ENCODE measurements around the gene SOX6. TPM values are rescaled to one million over a fixed set of nuclear protein-coding genes. Genes with fewer than 3 reads are reported as not detected.
"Not testable (repeated sequence)": the region's sequence is repeated elsewhere in the genome, so short reads cannot be mapped to it uniquely, and the experiment has no call there.

Gene SOX6
- total RNA-seq, 1 donor from 2014 or later = 53.7 TPM

GRCh38 chr11:16036218-16036617, 320.1 kb downstream of the SOX6 start:
- no peak for ATAC-seq
- intact Hi-C loops (cut with DNase I) = no loop called here
- DNase-seq (ENCODE audit: low spot score) = no peak

DNA sequence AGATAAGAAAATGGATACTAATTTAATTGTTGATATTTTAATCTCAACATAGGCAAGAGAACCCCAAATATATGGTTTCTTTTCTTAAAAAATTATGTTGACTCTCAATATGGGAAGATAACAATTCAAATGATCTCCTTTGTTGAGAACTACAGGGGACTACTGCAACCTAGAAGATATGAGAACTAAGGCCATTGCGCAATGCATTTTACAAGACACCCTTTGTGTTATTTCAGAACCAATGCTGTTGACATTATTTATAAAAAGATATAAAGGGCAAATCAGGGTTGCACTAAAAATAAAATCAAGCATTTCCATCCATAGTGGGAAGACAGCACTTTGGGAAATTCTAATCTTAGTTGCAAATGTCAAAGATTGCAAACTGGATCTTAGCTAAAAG, 322.3 kb downstream of the SOX6 start:
- intact Hi-C loops (cut with DNase I) = no loop called here
- DNase-seq (ENCODE audit: low spot score) (no peak), ATAC-seq (peak; percentile 55)

- DNase-seq (ENCODE audit: low spot score) (no peak), ATAC-seq (no peak)
- intact Hi-C loops (cut with DNase I) = no loop called here
Observed at GRCh38 chr11:16032974-16033373, 323.4 kb downstream of the SOX6 start.

DNA sequence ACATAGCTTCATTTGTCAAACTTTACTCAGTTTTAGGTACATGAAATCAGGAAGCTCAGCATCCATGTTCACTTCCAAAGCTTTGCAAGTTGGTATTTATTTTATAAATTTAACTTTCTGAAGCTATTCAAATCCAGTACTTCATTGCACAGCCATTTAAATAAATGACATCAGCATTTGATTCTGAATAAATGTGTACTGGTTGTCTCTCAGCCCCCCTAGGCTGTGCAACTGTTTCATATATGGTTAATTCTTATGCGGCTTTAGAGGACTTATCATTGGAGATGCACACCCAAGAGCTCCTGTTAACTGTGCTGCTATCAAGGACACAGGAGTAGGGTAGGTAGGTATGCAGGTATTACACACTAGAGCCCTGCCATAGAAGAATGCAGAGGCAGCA, 325.1 kb downstream of the SOX6 start:
- ATAC-seq (no peak), DNase-seq (ENCODE audit: low spot score) (no peak)
- intact Hi-C loops (cut with DNase I) = no loop called here

- ATAC-seq (no peak), DNase-seq (ENCODE audit: low spot score) (no peak)
- intact Hi-C loops (cut with DNase I) = no loop called here
Observed at GRCh38 chr11:16030664-16031063, 325.7 kb downstream of the SOX6 start.

- intact Hi-C loops (cut with DNase I); DNase-seq (ENCODE audit: low spot score); ATAC-seq: not testable (repeated sequence)
Observed at GRCh38 chr11:16029151-16029550, 327.2 kb downstream of the SOX6 start.

DNA sequence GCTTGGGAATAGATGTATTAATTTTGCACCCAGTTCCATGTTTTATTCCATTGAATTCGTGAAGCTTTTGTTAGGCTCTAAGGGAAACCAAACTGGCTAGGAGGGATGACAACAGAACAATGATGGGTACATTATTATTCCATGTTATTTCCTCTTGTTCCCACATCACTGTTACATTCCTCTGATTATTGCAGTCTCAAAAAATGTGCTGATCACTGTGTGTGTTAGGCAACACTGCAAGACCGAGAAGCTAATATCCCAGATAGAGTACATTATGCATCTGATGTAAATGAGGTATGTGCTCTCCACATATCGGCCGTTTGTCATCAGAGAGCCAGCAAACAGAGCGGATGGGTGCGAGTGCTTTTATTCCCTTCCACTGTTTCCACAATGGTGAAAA, 327.9 kb downstream of the SOX6 start:
- DNase-seq (ENCODE audit: low spot score) = no peak
- intact Hi-C loops (cut with DNase I) = no loop called here
- ATAC-seq = no peak

DNA sequence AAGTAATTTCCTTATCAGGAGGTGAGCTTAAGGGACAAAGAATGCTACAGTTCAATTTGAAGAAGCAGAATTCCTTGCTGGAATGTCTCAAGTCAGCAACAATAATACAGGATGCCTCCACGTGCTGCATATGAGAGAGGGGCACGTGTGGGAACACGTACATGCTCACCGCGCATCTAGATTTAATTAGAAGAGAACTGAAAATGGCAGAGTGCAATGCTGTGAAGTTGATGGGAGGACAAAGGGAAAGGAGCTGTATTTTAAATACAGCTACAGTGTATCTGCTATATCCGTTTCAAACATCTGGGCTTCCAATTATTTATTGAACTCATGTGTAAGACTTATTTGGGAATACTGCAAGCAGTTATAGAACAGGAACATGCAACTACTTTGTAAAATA, 328.7 kb downstream of the SOX6 start:
- intact Hi-C loops (cut with DNase I) = no loop called here
- ATAC-seq = no peak

GRCh38 chr11:16026849-16027248, 329.5 kb downstream of the SOX6 start:
- intact Hi-C loops (cut with DNase I) = no loop called here
- ATAC-seq (no peak), DNase-seq (ENCODE audit: low spot score) (no peak)

More for the DNA sequence above, 328.7 kb downstream of the SOX6 start:
- DNase-seq (ENCODE audit: low spot score) = no peak

DNA sequence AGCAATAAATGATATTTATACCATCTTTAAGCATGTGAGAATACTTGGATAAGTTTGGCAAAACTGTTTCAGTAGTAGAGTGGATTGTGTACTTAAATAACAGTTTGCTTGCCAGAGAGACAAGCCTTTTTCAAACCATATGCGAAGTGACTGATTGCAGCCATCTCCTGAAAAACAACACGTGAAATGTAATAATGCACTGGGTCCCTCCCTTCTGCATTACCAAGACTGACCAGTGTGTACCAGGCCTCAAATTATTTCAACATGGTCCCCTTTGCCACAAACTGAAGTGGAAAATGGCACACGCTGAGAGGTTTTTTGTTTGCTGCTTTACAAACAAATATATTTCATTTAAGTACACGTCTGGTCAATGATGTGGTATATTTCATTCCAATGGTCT, 337.4 kb downstream of the SOX6 start:
- ATAC-seq = no peak
- DNase-seq (ENCODE audit: low spot score) = no peak
- intact Hi-C loops (cut with DNase I) = no loop called here

GRCh38 chr11:16016468-16016829, 339.9 kb downstream of the SOX6 start:
- ATAC-seq (no peak), DNase-seq (ENCODE audit: low spot score) (no peak)
- intact Hi-C loops (cut with DNase I) = no loop called here

GRCh38 chr11:16015741-16016467, 340.4 kb downstream of the SOX6 start:
- ATAC-seq (no peak), DNase-seq (ENCODE audit: low spot score) (no peak)
- intact Hi-C loops (cut with DNase I) = no loop called here

- no peak for ATAC-seq
- DNase-seq (ENCODE audit: low spot score) = no peak
- intact Hi-C loops (cut with DNase I) = no loop called here
Observed at GRCh38 chr11:16013649-16014275, 342.6 kb downstream of the SOX6 start.

GRCh38 chr11:16013242-16013641, 343.1 kb downstream of the SOX6 start:
- ATAC-seq = no peak
- DNase-seq (ENCODE audit: low spot score) = no peak
- intact Hi-C loops (cut with DNase I) = no loop called here

DNA sequence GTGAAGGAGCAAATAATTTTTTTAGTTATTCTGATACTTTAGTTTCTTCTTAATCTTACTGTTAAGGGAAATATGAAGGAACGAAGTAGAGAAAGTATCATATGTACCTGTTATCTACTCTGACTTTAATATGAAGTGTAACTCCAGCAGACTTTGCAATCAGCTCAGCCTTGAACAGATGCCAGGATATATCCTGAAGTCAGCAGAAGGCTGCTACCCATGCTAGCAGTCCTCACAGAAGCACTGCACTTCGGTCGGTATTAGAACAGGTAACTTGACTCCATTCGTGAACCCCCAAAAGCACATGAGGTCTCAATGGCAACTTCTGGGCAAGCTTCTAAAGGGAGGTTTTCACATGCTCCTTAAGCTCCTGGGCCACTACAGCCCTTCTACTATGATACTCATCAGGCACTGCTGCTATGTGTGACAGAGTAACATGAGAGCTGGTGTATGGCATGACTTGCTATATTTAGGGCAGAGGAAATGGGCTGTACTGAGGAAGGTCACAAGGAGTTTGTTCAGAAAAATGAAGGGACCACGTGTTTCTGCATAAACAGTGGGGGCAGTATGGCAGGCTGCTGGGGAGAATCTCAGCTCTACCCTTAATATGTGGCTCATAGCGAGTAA, 344.1 kb downstream of the SOX6 start:
- ATAC-seq (no peak), DNase-seq (ENCODE audit: low spot score) (no peak)
- intact Hi-C loops (cut with DNase I) = no loop called here

- intact Hi-C loops (cut with DNase I) = no loop called here
- no peak for ATAC-seq
- no peak for DNase-seq (ENCODE audit: low spot score)
Observed at GRCh38 chr11:16011396-16011795, 344.9 kb downstream of the SOX6 start.

GRCh38 chr11:16009021-16009420, 347.3 kb downstream of the SOX6 start:
- DNase-seq (ENCODE audit: low spot score) (no peak), ATAC-seq (no peak)
- intact Hi-C loops (cut with DNase I) = no loop called here

GRCh38 chr11:16007514-16007913, 348.8 kb downstream of the SOX6 start:
- intact Hi-C loops (cut with DNase I) = no loop called here
- ATAC-seq (no peak), DNase-seq (ENCODE audit: low spot score) (no peak)

DNA sequence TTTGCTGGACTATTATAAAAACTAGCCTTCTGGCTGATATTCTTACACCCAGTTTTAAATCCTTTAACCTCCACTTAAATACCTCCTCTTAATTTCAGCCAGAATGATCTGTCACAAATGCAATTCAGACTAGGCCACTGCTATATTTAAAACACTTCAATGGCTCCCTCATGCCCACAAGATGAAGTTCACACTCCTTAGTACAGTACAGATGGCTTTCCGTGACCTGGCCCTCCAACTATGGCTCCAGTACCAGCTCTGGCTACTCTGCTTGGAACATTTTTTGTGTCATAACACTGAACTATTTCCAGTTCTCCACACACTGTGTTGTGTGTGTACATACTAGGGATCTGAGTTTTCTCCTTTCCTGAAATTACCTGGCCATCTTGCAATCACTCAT, 353.4 kb downstream of the SOX6 start:
- intact Hi-C loops (cut with DNase I) = no loop called here
- DNase-seq (ENCODE audit: low spot score) = no peak
- ATAC-seq = peak; percentile 12

DNA sequence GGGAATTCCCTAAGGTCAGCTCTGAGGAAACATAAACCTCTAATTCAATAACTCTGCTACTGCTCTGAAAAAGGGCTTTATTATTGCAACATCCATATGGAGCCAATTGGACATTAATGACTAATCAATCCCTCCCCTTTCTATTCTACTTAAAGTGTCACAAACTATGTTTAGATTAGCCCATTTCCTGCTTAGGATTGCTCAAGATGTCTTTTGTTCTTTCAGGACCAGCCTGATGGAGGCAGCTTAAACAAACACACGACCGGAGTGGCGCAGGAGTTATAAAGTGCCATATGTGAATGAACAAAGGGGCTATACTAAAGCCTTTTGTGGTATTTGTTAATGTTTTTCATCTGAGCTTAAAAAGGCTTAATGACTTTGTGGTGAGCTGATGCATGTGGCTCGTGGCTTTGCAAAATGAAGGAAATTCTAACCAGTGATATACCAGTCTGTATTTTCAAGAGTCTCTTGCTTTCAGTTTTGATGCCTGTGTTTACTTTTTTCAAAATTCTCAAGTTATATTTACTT, 354.4 kb downstream of the SOX6 start:
- ATAC-seq = peak; percentile 65
- no peak for DNase-seq (ENCODE audit: low spot score)
- intact Hi-C loops (cut with DNase I) = no loop called here

Measured in sciatic nerve (tissue), 2 donors.